Peyer's patch (tissue), 4 donors: ENCODE results near the gene PPP1CC.

ENCODE experiments used
- POLR2A ChIP-seq, 2 donors: fragments of 450-650 bp; IDR thresholded peaks; one replicate each; pipeline ENCODE4 v1.5.1; 2017; ENCODE audit warnings: antibody characterized with exemption in 2 of 2, mild to moderate bottlenecking in 2 of 2, moderate library complexity in 2 of 2
- TF ChIP-seq, protein P1 (sequence below), 6 experiments: fragments of 450-650 bp in 4 of 6; fragments of 200-600 bp in 2 of 6; sonication (generic) in 1 of 6; IDR thresholded peaks; one replicate each; pipeline ENCODE4 v1.5.1; 2017 to 2019; ENCODE audit warnings: antibody characterized with exemption in 6 of 6, mild to moderate bottlenecking in 3 of 6, moderate library complexity in 1 of 6

DNA sequence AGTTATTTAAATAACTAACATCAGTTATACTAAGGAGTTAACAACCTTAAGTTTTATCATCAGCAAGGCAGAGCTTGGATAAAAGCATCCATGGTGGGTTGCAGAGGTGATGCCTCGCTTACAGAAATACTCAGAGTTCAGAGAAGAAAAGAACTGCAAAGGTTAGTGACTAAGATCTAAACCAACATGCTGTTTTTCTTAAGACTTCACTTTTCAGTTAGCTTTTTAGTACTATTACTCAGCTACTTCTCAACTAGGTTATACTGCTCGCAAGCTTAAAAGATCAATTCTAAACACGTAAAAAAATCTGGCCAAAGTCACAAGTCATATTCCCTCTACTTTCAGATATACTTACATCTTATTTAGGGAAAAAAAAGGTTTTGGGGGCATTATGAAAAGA lies 2.8 kb downstream of the PPP1CC start:
- no peak for TF ChIP-seq POLR2A (IDR thresholded peaks at IDR 0.05)
- TF ChIP-seq, protein P1, sequence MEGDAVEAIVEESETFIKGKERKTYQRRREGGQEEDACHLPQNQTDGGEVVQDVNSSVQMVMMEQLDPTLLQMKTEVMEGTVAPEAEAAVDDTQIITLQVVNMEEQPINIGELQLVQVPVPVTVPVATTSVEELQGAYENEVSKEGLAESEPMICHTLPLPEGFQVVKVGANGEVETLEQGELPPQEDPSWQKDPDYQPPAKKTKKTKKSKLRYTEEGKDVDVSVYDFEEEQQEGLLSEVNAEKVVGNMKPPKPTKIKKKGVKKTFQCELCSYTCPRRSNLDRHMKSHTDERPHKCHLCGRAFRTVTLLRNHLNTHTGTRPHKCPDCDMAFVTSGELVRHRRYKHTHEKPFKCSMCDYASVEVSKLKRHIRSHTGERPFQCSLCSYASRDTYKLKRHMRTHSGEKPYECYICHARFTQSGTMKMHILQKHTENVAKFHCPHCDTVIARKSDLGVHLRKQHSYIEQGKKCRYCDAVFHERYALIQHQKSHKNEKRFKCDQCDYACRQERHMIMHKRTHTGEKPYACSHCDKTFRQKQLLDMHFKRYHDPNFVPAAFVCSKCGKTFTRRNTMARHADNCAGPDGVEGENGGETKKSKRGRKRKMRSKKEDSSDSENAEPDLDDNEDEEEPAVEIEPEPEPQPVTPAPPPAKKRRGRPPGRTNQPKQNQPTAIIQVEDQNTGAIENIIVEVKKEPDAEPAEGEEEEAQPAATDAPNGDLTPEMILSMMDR (IDR thresholded peaks at IDR 0.05): no peak
